Neural cell (in vitro differentiated cells): ENCODE data around the gene NACA2.

Source experiments
- EP300 ChIP-seq: fragments of 450-650 bp; conservative IDR thresholded peaks from 2 replicates; pipeline ENCODE4 v1.6.1; 2014; ENCODE audit warnings: antibody characterized with exemption, mild to moderate bottlenecking, moderate library complexity; ENCODE audit not compliant: poor library complexity, severe bottlenecking
- EZH2 ChIP-seq: fragments of 200-600, 300-800 bp; shearing (Covaris generic), sonication (generic); IDR thresholded peaks from 2 replicates; pipeline ENCODE4 v1.6.1; 2014; ENCODE audit warnings: antibody characterized with exemption, low read length, borderline replicate concordance, mild to moderate bottlenecking; ENCODE audit not compliant: insufficient read depth, poor library complexity, severe bottlenecking
- MXI1 ChIP-seq: fragments of 450-650 bp; conservative IDR thresholded peaks from 2 replicates; pipeline ENCODE4 v1.6.1; 2014; ENCODE audit warnings: antibody characterized with exemption, mild to moderate bottlenecking; ENCODE audit not compliant: poor library complexity, severe bottlenecking
- POLR2AphosphoS5 ChIP-seq: IDR thresholded peaks from 2 replicates; pipeline ENCODE4 v1.6.1; 2012
- RAD21 ChIP-seq: fragments of 450-650 bp; conservative IDR thresholded peaks from 2 replicates; pipeline ENCODE4 v1.6.1; 2014; ENCODE audit warnings: antibody characterized with exemption, mild to moderate bottlenecking, moderate library complexity
- SMC3 ChIP-seq: fragments of 450-650 bp; conservative IDR thresholded peaks from 2 replicates; pipeline ENCODE4 v1.6.1; 2014; ENCODE audit warnings: antibody characterized with exemption, mild to moderate bottlenecking, moderate library complexity; ENCODE audit not compliant: poor library complexity
- TAF1 ChIP-seq: IDR thresholded peaks from 2 replicates; pipeline ENCODE4 v1.6.1; 2012; ENCODE audit warnings: low read depth
- TF ChIP-seq, protein P1 (sequence below): fragments of 450-650 bp; IDR thresholded peaks from 2 replicates; pipeline ENCODE4 v1.5.1; 2014; ENCODE audit warnings: antibody characterized with exemption, mild to moderate bottlenecking, moderate library complexity; ENCODE audit not compliant: poor library complexity, severe bottlenecking
- TF ChIP-seq, protein P2 (sequence below): IDR thresholded peaks from 2 replicates; pipeline ENCODE4 v1.6.1; 2012; ENCODE audit warnings: borderline replicate concordance

DNA sequence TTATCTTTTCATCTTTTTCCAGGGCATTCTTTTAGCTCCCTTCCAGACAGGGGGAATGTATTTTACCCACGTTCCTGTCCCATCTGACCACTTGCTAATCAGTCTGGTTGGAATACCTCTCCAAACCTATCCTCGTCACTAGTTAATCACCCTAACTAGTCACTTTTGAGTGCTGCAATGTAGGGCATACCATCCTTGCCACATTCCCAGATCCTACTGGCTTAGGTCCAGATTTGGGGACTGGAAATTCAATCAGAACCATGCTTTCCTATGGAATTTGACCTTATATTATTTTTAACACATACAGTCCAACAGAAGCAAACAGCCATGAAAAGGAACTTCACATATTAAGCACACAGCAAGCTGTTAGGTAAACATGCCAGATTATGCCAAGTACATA lies 29.7 kb downstream of the NACA2 start:
- TF ChIP-seq, protein P1, sequence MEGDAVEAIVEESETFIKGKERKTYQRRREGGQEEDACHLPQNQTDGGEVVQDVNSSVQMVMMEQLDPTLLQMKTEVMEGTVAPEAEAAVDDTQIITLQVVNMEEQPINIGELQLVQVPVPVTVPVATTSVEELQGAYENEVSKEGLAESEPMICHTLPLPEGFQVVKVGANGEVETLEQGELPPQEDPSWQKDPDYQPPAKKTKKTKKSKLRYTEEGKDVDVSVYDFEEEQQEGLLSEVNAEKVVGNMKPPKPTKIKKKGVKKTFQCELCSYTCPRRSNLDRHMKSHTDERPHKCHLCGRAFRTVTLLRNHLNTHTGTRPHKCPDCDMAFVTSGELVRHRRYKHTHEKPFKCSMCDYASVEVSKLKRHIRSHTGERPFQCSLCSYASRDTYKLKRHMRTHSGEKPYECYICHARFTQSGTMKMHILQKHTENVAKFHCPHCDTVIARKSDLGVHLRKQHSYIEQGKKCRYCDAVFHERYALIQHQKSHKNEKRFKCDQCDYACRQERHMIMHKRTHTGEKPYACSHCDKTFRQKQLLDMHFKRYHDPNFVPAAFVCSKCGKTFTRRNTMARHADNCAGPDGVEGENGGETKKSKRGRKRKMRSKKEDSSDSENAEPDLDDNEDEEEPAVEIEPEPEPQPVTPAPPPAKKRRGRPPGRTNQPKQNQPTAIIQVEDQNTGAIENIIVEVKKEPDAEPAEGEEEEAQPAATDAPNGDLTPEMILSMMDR: no peak
- no peak for TF ChIP-seq TAF1
- TF ChIP-seq RAD21: no peak
- TF ChIP-seq POLR2AphosphoS5: no peak
- TF ChIP-seq, protein P2, sequence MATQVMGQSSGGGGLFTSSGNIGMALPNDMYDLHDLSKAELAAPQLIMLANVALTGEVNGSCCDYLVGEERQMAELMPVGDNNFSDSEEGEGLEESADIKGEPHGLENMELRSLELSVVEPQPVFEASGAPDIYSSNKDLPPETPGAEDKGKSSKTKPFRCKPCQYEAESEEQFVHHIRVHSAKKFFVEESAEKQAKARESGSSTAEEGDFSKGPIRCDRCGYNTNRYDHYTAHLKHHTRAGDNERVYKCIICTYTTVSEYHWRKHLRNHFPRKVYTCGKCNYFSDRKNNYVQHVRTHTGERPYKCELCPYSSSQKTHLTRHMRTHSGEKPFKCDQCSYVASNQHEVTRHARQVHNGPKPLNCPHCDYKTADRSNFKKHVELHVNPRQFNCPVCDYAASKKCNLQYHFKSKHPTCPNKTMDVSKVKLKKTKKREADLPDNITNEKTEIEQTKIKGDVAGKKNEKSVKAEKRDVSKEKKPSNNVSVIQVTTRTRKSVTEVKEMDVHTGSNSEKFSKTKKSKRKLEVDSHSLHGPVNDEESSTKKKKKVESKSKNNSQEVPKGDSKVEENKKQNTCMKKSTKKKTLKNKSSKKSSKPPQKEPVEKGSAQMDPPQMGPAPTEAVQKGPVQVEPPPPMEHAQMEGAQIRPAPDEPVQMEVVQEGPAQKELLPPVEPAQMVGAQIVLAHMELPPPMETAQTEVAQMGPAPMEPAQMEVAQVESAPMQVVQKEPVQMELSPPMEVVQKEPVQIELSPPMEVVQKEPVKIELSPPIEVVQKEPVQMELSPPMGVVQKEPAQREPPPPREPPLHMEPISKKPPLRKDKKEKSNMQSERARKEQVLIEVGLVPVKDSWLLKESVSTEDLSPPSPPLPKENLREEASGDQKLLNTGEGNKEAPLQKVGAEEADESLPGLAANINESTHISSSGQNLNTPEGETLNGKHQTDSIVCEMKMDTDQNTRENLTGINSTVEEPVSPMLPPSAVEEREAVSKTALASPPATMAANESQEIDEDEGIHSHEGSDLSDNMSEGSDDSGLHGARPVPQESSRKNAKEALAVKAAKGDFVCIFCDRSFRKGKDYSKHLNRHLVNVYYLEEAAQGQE: no peak
- no peak for TF ChIP-seq EP300
- TF ChIP-seq EZH2: no peak
- TF ChIP-seq SMC3: no peak
- no peak for TF ChIP-seq MXI1
